ENCODE data around the gene CAMTA1.
"Not testable (repeated sequence)": the region's sequence is repeated elsewhere in the genome, so short reads cannot be mapped to it uniquely, and the experiment has no call there.

The CAMTA1 gene

DNA sequence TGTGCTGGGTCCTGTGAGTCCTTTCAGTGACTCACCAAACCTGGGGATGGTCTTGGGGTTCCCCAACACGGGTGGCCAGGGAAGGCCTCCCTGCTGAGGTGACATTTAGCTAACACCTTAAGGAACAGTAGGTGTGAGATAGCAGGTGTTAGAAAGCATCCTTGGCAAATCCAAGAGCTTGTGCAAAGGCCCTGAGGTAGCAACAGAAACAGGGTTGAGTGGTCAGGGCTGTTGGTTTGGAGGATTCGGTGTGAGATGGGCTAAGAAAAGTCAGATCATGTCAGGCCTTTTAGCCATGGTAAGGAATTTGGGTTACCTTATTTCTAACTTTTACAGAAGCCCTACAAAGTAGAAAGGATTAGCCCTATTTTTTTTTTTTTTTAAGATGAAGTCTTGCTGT lies 343.0 kb downstream of the CAMTA1 start:
- DNase-seq: no peak

DNA sequence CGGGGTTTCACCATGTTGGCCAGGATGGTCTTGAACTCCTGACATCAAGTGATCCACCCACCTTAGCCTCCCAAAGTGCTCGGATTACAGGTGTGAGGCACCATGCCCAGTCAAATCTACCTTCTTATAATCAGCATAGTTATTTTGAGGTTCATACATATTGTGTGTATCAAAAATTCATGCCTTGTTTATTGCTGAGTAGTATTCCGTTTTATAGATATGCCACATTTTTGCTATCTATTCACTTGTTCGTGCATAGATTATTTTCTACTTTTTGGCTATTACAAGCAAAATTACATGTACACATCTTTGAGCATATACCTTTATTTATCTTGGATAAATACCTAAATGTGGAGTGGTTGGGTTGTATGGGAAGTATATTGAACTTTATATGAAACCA lies 344.9 kb downstream of the CAMTA1 start:
- no peak for DNase-seq

- no peak for DNase-seq
Measured at GRCh38 chr1:7135493-7135892, 350.2 kb downstream of the CAMTA1 start.

- no peak for DNase-seq
Measured at GRCh38 chr1:7136166-7136953, 351.1 kb downstream of the CAMTA1 start.

DNA sequence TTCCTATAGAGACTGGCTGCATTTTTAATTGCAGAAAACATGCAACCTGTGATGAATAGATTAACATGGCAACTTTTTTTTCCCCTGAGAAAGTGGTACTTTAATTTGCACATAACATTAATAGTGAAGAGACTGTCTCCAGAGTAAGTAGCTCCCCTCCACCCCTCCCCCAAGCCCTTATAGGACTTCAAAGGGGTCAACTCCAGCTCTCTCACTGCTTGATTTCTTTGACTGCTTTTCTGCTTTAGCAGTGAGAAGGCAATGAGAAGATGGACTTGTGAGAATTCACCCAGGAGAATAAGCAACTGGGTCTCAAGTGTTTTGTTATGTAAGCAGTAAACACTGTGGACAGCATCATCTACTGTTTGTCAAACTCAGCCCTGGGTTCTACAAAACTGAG lies 355.0 kb downstream of the CAMTA1 start:
- DNase-seq: no peak

DNA sequence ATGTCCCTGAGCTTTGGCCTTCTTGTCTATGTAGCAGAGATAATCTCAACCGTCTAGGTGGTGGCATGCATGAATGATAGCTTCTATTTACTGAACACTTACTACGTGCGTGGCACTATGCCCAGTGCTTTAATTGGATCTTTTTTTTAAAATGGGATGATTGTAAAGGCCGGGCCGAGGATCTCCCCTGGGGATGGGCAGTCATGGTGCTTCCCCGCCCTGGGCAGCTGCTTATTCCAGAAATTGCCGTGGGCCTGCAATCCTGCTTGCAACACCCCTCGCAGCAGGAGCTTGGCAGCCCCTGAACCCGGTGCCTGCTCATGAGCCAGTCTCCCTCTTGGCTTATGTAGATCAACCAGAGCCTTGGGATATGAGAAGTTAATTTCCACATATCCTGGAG lies 360.7 kb downstream of the CAMTA1 start:
- DNase-seq: no peak

DNA sequence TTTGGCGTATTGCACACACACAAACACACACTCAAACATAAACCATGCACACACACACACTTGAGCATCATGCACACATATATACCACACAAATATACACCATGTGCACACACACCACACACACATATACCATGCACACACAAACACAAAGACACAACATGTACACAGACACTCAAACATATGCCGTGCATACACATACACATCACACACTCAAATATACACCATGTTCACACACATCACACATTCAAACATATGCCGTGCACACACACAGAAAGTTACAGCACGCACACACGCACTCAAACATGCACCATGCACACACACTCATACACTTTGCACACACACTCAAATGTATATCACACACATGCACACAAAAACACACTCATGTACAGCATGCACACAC lies 361.5 kb downstream of the CAMTA1 start:
- DNase-seq: no peak

DNA sequence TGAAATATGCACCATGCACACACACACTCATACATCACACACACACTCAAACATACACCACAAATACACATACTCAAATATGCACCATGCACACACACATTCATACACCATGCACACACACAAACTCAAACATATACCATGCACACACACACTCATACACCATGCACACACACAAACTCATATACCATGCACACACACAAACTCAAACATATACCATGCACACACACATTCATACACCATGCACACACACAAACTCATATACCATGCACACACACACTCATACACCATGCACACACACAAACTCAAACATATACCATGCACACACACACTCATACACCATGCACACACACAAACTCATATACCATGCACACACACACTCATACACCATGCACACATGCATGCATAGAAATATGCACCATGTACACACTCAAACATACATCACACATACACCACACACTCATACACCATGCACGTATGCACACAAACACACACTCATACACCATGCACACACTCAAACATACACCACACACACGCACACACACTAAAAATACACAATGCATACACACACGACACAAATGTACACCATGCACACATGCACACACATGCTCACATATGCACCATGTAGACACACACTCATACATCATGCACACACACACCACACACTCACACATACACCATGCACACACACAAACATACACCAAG lies 362.5 kb downstream of the CAMTA1 start:
- DNase-seq: not testable (repeated sequence)

DNA sequence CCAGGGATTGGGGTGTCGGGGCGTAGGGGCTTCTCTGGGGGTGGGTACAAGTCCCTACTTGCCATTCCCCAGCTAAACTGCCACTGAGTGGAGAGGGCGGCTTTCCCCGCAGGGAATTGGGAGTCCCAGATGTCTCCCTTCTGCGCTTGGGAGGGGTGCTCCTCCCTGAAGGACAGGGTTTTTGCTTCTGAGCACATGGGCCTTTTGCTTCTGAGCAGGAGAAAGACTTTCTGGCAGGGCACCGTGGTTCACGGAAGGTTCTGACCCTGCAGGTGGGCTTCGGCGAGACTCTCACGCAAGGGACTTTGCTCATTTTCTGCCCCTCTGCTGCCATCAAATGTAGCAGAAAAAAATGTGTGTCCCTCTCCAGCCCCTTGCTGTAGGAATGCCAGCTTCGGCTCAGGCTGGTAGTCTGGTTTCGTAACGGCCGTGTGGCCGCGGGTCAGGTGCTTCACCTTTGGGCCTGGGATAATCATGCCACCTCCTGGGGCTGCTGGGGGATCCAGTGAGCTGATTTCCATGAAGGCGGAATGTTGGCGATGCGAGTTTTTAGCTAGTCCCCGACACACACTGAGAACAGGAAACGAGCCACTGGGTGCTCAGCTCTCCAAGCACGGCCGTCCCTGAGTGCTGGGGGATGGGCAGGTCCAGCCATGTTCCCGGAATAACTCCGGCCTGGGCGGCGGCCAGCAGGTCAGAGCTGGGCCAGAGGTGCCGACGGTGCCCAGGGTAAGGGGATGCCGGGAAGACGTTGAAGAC lies 364.0 kb downstream of the CAMTA1 start:
- no peak for DNase-seq

DNA sequence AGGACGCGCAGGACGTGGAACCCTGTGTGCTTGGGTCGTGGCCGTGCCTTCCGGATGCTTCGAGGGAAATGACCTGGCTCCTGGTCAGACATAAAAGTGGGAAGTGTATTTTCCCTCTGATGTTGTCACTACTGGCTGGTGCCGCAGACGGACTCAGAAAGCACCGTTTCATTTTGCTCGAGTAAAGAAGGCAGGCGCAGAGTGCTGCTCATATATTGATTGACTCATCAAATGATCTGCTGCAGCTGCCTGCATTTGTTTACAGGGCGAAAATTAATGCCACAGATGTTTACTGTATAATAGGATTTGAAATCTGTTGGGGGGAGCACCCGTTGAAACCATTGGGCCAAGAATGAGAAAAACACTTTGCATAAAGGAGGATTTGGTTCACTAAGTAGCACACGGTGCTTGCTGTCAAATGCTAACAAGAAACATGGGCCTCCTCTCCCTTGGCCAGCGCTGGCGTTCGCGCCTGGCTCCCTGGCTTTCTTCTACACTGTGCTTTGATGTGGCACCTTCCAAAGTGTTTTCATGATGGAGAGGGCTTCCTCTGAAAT lies 365.5 kb downstream of the CAMTA1 start:
- DNase-seq: no peak

DNA sequence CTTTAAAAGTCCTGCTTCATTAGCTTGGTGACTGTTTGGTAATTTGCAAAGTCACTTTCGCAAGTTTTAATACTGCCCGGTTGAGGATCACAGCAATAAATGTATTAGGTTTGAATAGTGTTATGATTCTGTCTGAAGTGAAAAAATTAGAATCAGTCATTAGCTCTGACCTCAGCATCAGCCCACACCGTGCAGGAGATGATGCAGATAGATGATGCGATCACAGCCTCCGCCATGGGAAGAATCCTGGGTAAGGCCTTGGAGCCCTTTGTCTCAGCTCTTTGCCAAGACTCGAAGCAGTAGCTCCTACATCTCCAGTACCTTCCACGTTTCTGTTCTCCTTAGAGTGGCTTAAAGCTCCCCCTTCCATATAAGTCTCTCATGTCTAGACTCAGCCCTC lies 366.7 kb downstream of the CAMTA1 start:
- DNase-seq: no peak

DNA sequence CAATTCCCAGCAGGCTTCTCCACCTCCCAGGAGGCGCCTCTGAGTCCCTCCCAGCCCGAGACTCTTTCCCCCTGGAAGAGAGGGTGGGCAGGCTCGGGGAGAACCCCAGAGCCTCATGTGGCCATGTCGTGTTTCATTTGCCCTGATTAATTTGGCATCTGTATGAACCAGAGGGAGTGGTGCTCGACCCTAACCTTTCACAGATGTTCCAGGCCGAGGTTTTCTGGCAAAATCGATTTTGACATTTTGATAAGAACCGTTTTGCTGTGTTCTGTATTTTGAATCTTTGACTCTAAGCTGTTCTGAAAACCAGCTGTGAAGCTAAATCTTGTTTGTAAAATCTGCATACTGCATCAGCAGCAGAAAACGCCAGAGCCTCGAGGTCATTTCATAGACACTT lies 367.4 kb downstream of the CAMTA1 start:
- DNase-seq: no peak

GRCh38 chr1:7153464-7153863 lies 368.2 kb downstream of the CAMTA1 start:
- DNase-seq: no peak

DNA sequence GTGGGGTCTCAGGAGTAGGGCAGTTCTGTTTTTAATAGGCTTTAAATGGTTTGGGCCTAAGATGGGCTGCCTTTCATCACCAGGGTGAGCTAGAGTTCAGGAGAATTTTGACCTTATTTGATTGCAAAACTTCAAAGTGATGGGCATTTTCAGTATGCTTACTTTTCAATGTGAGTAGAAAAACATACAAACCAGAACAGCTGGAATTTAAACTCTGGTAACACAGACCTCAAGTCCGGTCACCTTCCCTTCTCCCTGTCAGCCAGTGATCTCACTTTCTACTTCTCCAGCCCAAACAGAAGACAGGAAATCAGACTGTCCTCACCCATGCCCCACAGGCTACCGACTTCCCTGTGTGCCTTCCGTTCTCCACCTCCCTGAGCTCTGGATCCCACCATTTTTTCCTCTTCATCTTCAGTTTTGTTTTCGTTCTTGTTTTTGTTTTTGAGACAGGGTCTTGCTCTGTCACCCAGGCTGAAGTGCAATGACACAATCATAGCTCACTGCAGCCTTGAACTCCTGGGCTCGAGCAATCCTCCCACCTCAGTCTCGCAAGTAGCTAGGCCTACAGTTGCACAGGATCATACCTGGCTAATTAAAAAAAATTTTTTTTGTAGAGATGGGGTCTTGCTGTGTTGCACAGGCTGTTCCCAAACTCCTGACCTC lies 374.0 kb downstream of the CAMTA1 start:
- DNase-seq: no peak

GRCh38 chr1:7168554-7168953 lies 383.3 kb downstream of the CAMTA1 start:
- not testable (repeated sequence) for DNase-seq

- DNase-seq: no peak
Measured at GRCh38 chr1:7171168-7171567, 385.9 kb downstream of the CAMTA1 start.

- no peak for DNase-seq
Measured at GRCh38 chr1:7171574-7171973, 386.3 kb downstream of the CAMTA1 start.

GRCh38 chr1:7172804-7173203 lies 387.6 kb downstream of the CAMTA1 start:
- DNase-seq: no peak

GRCh38 chr1:7174561-7174960 lies 389.3 kb downstream of the CAMTA1 start:
- DNase-seq: no peak

GRCh38 chr1:7174980-7175906 lies 390.0 kb downstream of the CAMTA1 start:
- no peak for DNase-seq

DNA sequence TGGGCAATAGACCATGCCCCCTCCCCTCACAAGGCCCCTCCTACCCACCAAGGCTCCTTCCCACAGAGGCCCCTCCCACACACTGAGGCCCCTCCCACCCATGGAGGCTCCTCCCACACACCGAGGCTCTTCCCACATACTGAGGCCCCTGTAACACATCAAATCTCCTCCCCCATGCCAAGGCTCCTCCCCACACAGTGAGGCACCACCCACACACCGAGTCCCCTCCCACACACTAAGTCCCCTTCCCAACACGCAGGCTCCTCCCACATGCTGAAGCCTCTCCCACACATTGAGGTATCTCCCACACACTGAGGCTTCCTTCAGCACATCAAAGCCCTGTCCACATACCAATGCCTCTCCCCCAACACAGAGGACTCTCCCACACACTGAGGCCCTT lies 391.8 kb downstream of the CAMTA1 start:
- DNase-seq: no peak
